ENCODE data around the gene VSIG1. TPM values are rescaled to one million over a fixed set of nuclear protein-coding genes. Genes with fewer than 3 reads are reported as not detected.

Gene VSIG1
- total and polyA plus RNA-seq, 2 of the 4 experiments (the other 2 are of a cell fraction): not detected

GRCh38 chrX:108036298-108036973, 8.4 kb upstream of the VSIG1 start:
- Histone ChIP-seq H3K4me1 (ENCODE audit: control insufficient read depth, insufficient read depth, low read length) (peaks cover 7% of the 10 kb centered on the region; the same call in 1 of the 2 replicates), H3K14ac (replicated peaks; ENCODE audit: low read depth, low read length) (peak overlapping the region; percentile 44; the same call in 1 of the 2 replicates), H2AK5ac (ENCODE audit: low read depth, low read length) (peak overlapping the region; percentile 40; the same call in 1 of the 2 replicates), H4K8ac (ENCODE audit: low read depth in 2 of 2, low read length in 2 of 2) (peak overlapping the region; percentile 14 to 45; a peak in 2 of 4 replicates), H3K4ac (ENCODE audit: low read depth, low read length) (peak overlapping the region; percentile 58), H2AK9ac (replicated peaks; ENCODE audit: low read depth, low read length, poor library complexity) (no peak overlapping the region), H4K91ac (ENCODE audit: insufficient read depth, low read depth, low read length) (peak overlapping the region; percentile 71), H3K36me3 (ENCODE audit: control insufficient read depth, insufficient read depth, low read length) (no peaks in the 10 kb centered on the region), H4K5ac (ENCODE audit: low read depth, low read length) (no peak overlapping the region), H3K27ac (ENCODE audit: insufficient read depth, low read length) (peak overlapping the region; percentile 67; the same call in 1 of the 2 replicates), H3K18ac (ENCODE audit: low read depth, low read length) (peak overlapping the region; percentile 45; the same call in 1 of the 2 replicates), H2BK20ac (ENCODE audit: low read depth, low read length) (peak overlapping the region; percentile 50), H3K27me3 (ENCODE audit: control insufficient read depth, insufficient read depth, low read length) (peaks cover 2% of the 10 kb centered on the region), H3K9me3 (ENCODE audit: control insufficient read depth, insufficient read depth, low read length) (no peaks in the 10 kb centered on the region), H2BK15ac (ENCODE audit: low read depth, low read length) (no peak overlapping the region), H3K79me1 (ENCODE audit: low read depth in 1 of 2, low read length in 2 of 2) (no peaks in the 10 kb centered on the region), H2BK5ac (ENCODE audit: low read depth, low read length, poor library complexity, severe bottlenecking) (peak overlapping the region; percentile 53), H3K9ac (ENCODE audit: low read depth, low read length) (no peak overlapping the region), H3K23ac (ENCODE audit: low read depth, low read length) (no peak overlapping the region), H2BK120ac (ENCODE audit: low read depth, low read length) (peak overlapping the region; percentile 77), H4K20me1 (ENCODE audit: insufficient read depth, low read length) (no peaks in the 10 kb centered on the region), H3K4me3 (ENCODE audit: insufficient read depth, low read depth, low read length) (no peak overlapping the region), H3K56ac (ENCODE audit: extremely low read depth, insufficient read depth, low read length) (no peak overlapping the region), H3K4me2 (ENCODE audit: low read depth, low read length) (no peak overlapping the region), H3K9me1 (ENCODE audit: insufficient read depth, low read length) (peaks cover 4% of the 10 kb centered on the region; the same call in 1 of the 2 replicates), H2AFZ (replicated peaks; ENCODE audit: low read length, poor library complexity) (peak overlapping the region; percentile 53)
- ChIA-PET CTCF (no interaction called here), POLR2A (ENCODE audit: unreplicated experiment) (no interaction called here)
- BruUV-seq (replicated peaks): no TSS peak
- intact Hi-C loops (cut with micrococcal nuclease): no loop called here
- peak; percentile 93 for DNase-seq
- ATAC-seq (ENCODE audit: low read depth): peak; percentile 89
- dilution Hi-C loops (cut with HindIII; ENCODE audit: low sequenced_read_pairs, unreplicated experiment): no loop called here
- in situ Hi-C loops (cut with MboI; ENCODE audit: low sequenced_read_pairs): no loop called here
- WGBS, 2 experiments (ENCODE audit: extremely low coverage in 2 of 2, insufficient read length in 1 of 2): no CpG with 5 or more reads among the region's 4 CpGs
- peak; percentile 73; the same call in 1 of the 2 replicates for TF ChIP-seq NFE2L2 (IDR thresholded peaks at IDR 0.05; ENCODE audit: low read depth, low read length)
- TF ChIP-seq, protein P1, sequence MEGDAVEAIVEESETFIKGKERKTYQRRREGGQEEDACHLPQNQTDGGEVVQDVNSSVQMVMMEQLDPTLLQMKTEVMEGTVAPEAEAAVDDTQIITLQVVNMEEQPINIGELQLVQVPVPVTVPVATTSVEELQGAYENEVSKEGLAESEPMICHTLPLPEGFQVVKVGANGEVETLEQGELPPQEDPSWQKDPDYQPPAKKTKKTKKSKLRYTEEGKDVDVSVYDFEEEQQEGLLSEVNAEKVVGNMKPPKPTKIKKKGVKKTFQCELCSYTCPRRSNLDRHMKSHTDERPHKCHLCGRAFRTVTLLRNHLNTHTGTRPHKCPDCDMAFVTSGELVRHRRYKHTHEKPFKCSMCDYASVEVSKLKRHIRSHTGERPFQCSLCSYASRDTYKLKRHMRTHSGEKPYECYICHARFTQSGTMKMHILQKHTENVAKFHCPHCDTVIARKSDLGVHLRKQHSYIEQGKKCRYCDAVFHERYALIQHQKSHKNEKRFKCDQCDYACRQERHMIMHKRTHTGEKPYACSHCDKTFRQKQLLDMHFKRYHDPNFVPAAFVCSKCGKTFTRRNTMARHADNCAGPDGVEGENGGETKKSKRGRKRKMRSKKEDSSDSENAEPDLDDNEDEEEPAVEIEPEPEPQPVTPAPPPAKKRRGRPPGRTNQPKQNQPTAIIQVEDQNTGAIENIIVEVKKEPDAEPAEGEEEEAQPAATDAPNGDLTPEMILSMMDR (conservative IDR thresholded peaks at IDR 0.05; ENCODE audit: low read depth, low read length): no peak
- TF ChIP-seq BHLHE40 (IDR thresholded peaks at IDR 0.05; ENCODE audit: low read depth, low read length): no peak
- TF ChIP-seq RFX5 (IDR thresholded peaks at IDR 0.05; ENCODE audit: low read depth, low read length): no peak
- TF ChIP-seq MAZ (IDR thresholded peaks at IDR 0.05; ENCODE audit: borderline replicate concordance, low read depth, low read length): no peak
- TF ChIP-seq POLR2A (IDR thresholded peaks at IDR 0.05; ENCODE audit: low read depth, low read length): no peak
- peak; percentile 57; the same call in 1 of the 2 replicates for TF ChIP-seq MAFK (IDR thresholded peaks at IDR 0.05; ENCODE audit: low read depth, low read length)
- peak; percentile 30; the same call in 1 of the 2 replicates for TF ChIP-seq CEBPB (IDR thresholded peaks at IDR 0.05; ENCODE audit: low read depth, low read length)
- TF ChIP-seq FOS (IDR thresholded peaks at IDR 0.05; ENCODE audit: low read depth, low read length): peak; percentile 50
- TF ChIP-seq MXI1 (IDR thresholded peaks at IDR 0.05; ENCODE audit: borderline replicate concordance, low read depth, low read length): no peak
- no peak for TF ChIP-seq CHD1 (IDR thresholded peaks at IDR 0.05; ENCODE audit: low read depth, low read length)
- TF ChIP-seq ELK1 (IDR thresholded peaks at IDR 0.05; ENCODE audit: borderline replicate concordance, low read depth, low read length): no peak
- no peak for TF ChIP-seq RAD21 (IDR thresholded peaks at IDR 0.05; ENCODE audit: low read length)
- no peak for TF ChIP-seq RCOR1 (IDR thresholded peaks at IDR 0.05; ENCODE audit: insufficient replicate concordance, low read length)
- TF ChIP-seq, protein P2, sequence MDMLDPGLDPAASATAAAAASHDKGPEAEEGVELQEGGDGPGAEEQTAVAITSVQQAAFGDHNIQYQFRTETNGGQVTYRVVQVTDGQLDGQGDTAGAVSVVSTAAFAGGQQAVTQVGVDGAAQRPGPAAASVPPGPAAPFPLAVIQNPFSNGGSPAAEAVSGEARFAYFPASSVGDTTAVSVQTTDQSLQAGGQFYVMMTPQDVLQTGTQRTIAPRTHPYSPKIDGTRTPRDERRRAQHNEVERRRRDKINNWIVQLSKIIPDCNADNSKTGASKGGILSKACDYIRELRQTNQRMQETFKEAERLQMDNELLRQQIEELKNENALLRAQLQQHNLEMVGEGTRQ (IDR thresholded peaks at IDR 0.05; ENCODE audit: low read depth, low read length): no peak

Measured in IMR-90 (cell line).